HepG2 (cell line): ENCODE data around the gene SEC11A. TPM values are rescaled to one million over a fixed set of nuclear protein-coding genes. Genes with fewer than 3 reads are reported as not detected.

Experiments used
- ATM ChIP-seq: fragments of 450-650 bp; IDR thresholded peaks from 2 replicates; pipeline ENCODE4 v1.7.1; 2017; ENCODE audit warnings: mild to moderate bottlenecking, borderline replicate concordance
- ETV5 ChIP-seq: IDR thresholded peaks from 2 replicates; pipeline ENCODE4 v1.6.1; 2018; ENCODE audit warnings: missing biosample characterization, missing genetic modification reagents, inconsistent platforms, borderline replicate concordance
- GPBP1L1 ChIP-seq: sonication (generic); formaldehyde crosslinking; IDR thresholded peaks from 2 replicates; pipeline ENCODE4 v1.5.0; 2020; ENCODE audit warnings: mild to moderate bottlenecking, missing genetic modification reagents
- HDAC6 ChIP-seq: fragments of 200-600 bp; sonication (generic); IDR thresholded peaks from 2 replicates; pipeline ENCODE4 v1.7.0; 2017; ENCODE audit warnings: mild to moderate bottlenecking, antibody characterized with exemption, low read length, low read depth
- KDM3A ChIP-seq: IDR thresholded peaks from 2 replicates; pipeline ENCODE4 v1.6.1; 2018; ENCODE audit warnings: low read depth, missing compliant biosample characterization
- KMT2A ChIP-seq: sonication (generic); formaldehyde crosslinking; IDR thresholded peaks from 2 replicates; pipeline ENCODE4 v1.4.0; 2020; ENCODE audit warnings: missing genetic modification reagents
- NRL ChIP-seq: sonication (generic); formaldehyde crosslinking; IDR thresholded peaks from 2 replicates; pipeline ENCODE4 v1.5.0; 2020; ENCODE audit warnings: missing genetic modification reagents, mild to moderate bottlenecking, moderate library complexity, borderline replicate concordance
- RBM39 ChIP-seq: fragments of 200-400 bp; formaldehyde crosslinking; IDR thresholded peaks from one replicate; pipeline ENCODE4 v1.6.1; 2018; ENCODE audit warnings: antibody characterized with exemption, mild to moderate bottlenecking, low read depth, low read length; ENCODE audit not compliant: poor library complexity, severe bottlenecking
- SMAD3 ChIP-seq: sonication (generic); formaldehyde crosslinking; IDR thresholded peaks from 2 replicates; pipeline ENCODE4 v1.4.0; 2020; ENCODE audit warnings: missing genetic modification reagents
- SYNCRIP ChIP-seq: fragments of 200-400 bp; formaldehyde crosslinking; IDR thresholded peaks from 2 replicates; pipeline ENCODE4 v1.6.1; 2018; ENCODE audit warnings: mild to moderate bottlenecking, low read depth, low read length; ENCODE audit not compliant: insufficient read depth
- ZFP36 ChIP-seq: fragments of 150-350 bp; IDR thresholded peaks from 2 replicates; pipeline ENCODE4 v1.6.1; 2018; ENCODE audit warnings: borderline replicate concordance, low read length, low read depth; ENCODE audit not compliant: partially characterized antibody
- ZNF7 ChIP-seq: IDR thresholded peaks from 2 replicates; pipeline ENCODE4 v1.6.1; 2016; ENCODE audit warnings: missing biosample characterization, missing genetic modification reagents
- polyA plus RNA-seq, 8 experiments: library from polyadenylated mRNA; depleted of rRNA in 3 of 8; stranded (reverse) in 7 of 8; unstranded in 1 of 8; fragments of >200 nt; fragmentation: Illumina TruSeq in 4 of 8; extraction: Trizol in 4 of 8; gene quantifications; 2 replicates each; pipeline versions ENCODE4 v1.2.1 to v1.2.3, GENCODE V29; 2011 to 2016; ENCODE audit warnings: low read depth in 4 of 8, missing spikeins in 1 of 8, mixed read lengths in 1 of 8; ENCODE audit not compliant: insufficient read depth in 1 of 8
- total RNA-seq, 5 experiments: library from RNA; depleted of rRNA; stranded (reverse); fragments of >200 nt; fragmentation: Illumina TruSeq; extraction: Trizol; gene quantifications; 2 replicates each; pipeline ENCODE4 v1.2.3, GENCODE V29; 2016; ENCODE audit warnings: low read depth in 1 of 5
- TF ChIP-seq, protein P1 (sequence below): sonication (generic); formaldehyde crosslinking; IDR thresholded peaks from 2 replicates; pipeline ENCODE4 v1.5.0; 2020; ENCODE audit warnings: mild to moderate bottlenecking, missing genetic modification reagents, borderline replicate concordance
- TF ChIP-seq, protein P2 (sequence below): sonication (generic); formaldehyde crosslinking; IDR thresholded peaks from 2 replicates; pipeline ENCODE4 v1.4.0; 2020; ENCODE audit warnings: missing genetic modification reagents, borderline replicate concordance
- TF ChIP-seq, protein P3 (sequence below): sonication (generic); formaldehyde crosslinking; IDR thresholded peaks from 2 replicates; pipeline ENCODE4 v1.4.0; 2020; ENCODE audit warnings: mild to moderate bottlenecking, missing genetic modification reagents

The SEC11A gene
- total and polyA plus RNA-seq, 2 of the 13 experiments (the other 11 are each of a cell fraction or from before 2014, with no cell fraction given), result 141 to 230 TPM

DNA sequence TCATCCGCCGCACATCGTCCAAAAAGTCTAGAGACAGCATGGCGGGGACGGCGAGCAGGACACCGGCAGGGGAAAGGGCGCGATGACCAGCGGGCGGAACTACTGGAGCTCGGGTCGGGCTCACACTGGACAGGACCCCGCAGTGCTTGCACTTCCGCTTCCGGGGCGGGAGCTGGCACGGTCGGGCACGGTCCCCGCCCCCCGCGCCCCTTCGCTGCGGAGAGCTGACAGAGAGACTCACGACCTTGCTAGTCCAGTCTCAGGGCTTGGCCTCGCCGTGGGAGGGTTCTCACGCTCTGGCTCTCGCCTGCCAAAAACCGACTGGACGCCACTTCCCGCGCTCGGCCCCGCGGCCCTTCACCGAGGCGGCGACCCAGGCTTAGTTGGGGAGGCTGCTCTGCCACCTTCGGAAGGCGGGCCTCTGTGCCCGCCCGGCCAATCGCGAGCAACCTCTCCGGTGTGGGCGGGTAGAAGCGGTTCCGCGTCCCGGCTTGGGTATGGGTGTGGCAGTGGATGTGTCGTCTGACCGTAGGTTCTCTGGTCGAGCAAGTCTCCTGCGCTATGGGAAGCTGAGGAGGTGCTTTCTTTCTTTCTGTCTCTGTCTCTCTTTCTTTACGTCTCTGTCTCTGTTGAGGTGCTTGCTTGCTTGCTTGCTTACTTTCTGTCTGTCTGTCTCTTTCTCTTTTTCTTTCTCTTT lies at the start of gene SEC11A (continued):
- peak; percentile 80; the same call in 1 of the 2 replicates for TF ChIP-seq SMAD3 (CRISPR knock-in tag)
- TF ChIP-seq, protein P1, sequence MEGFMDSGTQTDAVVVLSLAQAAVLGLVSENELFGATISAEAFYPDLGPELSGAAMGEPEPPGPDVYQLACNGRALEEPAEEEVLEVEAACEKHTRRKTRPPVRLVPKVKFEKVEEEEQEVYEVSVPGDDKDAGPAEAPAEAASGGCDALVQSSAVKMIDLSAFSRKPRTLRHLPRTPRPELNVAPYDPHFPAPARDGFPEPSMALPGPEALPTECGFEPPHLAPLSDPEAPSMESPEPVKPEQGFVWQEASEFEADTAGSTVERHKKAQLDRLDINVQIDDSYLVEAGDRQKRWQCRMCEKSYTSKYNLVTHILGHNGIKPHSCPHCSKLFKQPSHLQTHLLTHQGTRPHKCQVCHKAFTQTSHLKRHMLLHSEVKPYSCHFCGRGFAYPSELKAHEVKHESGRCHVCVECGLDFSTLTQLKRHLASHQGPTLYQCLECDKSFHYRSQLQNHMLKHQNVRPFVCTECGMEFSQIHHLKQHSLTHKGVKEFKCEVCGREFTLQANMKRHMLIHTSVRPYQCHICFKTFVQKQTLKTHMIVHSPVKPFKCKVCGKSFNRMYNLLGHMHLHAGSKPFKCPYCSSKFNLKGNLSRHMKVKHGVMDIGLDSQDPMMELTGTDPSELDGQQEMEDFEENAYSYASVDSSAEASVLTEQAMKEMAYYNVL (CRISPR knock-in tag), result peak; percentile 80
- TF ChIP-seq ETV5 (CRISPR knock-in tag), result peak; percentile 82; the same call in 1 of the 2 replicates
- no peak for TF ChIP-seq SYNCRIP
- TF ChIP-seq, protein P2, sequence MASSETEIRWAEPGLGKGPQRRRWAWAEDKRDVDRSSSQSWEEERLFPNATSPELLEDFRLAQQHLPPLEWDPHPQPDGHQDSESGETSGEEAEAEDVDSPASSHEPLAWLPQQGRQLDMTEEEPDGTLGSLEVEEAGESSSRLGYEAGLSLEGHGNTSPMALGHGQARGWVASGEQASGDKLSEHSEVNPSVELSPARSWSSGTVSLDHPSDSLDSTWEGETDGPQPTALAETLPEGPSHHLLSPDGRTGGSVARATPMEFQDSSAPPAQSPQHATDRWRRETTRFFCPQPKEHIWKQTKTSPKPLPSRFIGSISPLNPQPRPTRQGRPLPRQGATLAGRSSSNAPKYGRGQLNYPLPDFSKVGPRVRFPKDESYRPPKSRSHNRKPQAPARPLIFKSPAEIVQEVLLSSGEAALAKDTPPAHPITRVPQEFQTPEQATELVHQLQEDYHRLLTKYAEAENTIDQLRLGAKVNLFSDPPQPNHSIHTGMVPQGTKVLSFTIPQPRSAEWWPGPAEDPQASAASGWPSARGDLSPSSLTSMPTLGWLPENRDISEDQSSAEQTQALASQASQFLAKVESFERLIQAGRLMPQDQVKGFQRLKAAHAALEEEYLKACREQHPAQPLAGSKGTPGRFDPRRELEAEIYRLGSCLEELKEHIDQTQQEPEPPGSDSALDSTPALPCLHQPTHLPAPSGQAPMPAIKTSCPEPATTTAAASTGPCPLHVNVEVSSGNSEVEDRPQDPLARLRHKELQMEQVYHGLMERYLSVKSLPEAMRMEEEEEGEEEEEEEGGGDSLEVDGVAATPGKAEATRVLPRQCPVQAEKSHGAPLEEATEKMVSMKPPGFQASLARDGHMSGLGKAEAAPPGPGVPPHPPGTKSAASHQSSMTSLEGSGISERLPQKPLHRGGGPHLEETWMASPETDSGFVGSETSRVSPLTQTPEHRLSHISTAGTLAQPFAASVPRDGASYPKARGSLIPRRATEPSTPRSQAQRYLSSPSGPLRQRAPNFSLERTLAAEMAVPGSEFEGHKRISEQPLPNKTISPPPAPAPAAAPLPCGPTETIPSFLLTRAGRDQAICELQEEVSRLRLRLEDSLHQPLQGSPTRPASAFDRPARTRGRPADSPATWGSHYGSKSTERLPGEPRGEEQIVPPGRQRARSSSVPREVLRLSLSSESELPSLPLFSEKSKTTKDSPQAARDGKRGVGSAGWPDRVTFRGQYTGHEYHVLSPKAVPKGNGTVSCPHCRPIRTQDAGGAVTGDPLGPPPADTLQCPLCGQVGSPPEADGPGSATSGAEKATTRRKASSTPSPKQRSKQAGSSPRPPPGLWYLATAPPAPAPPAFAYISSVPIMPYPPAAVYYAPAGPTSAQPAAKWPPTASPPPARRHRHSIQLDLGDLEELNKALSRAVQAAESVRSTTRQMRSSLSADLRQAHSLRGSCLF (CRISPR knock-in tag), result no peak; the same call in 1 of the 2 replicates
- peak; percentile 60 for TF ChIP-seq RBM39
- TF ChIP-seq NRL (CRISPR knock-in tag), result peak; percentile 72; the same call in 1 of the 2 replicates
- TF ChIP-seq, protein P3, sequence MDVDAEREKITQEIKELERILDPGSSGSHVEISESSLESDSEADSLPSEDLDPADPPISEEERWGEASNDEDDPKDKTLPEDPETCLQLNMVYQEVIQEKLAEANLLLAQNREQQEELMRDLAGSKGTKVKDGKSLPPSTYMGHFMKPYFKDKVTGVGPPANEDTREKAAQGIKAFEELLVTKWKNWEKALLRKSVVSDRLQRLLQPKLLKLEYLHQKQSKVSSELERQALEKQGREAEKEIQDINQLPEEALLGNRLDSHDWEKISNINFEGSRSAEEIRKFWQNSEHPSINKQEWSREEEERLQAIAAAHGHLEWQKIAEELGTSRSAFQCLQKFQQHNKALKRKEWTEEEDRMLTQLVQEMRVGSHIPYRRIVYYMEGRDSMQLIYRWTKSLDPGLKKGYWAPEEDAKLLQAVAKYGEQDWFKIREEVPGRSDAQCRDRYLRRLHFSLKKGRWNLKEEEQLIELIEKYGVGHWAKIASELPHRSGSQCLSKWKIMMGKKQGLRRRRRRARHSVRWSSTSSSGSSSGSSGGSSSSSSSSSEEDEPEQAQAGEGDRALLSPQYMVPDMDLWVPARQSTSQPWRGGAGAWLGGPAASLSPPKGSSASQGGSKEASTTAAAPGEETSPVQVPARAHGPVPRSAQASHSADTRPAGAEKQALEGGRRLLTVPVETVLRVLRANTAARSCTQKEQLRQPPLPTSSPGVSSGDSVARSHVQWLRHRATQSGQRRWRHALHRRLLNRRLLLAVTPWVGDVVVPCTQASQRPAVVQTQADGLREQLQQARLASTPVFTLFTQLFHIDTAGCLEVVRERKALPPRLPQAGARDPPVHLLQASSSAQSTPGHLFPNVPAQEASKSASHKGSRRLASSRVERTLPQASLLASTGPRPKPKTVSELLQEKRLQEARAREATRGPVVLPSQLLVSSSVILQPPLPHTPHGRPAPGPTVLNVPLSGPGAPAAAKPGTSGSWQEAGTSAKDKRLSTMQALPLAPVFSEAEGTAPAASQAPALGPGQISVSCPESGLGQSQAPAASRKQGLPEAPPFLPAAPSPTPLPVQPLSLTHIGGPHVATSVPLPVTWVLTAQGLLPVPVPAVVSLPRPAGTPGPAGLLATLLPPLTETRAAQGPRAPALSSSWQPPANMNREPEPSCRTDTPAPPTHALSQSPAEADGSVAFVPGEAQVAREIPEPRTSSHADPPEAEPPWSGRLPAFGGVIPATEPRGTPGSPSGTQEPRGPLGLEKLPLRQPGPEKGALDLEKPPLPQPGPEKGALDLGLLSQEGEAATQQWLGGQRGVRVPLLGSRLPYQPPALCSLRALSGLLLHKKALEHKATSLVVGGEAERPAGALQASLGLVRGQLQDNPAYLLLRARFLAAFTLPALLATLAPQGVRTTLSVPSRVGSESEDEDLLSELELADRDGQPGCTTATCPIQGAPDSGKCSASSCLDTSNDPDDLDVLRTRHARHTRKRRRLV (CRISPR knock-in tag), result peak; percentile 95
- no peak for TF ChIP-seq HDAC6
- no peak for TF ChIP-seq ATM
- peak; percentile 99 for TF ChIP-seq KMT2A (CRISPR knock-in tag)
- no peak for TF ChIP-seq GPBP1L1 (CRISPR knock-in tag)
- TF ChIP-seq ZNF7 (CRISPR knock-in tag), result no peak
- TF ChIP-seq KDM3A, result no peak; the same call in 1 of the 2 replicates
- TF ChIP-seq ZFP36, result peak; percentile 15
